IMR-90 (cell line): ENCODE data around the gene MYO3B.
"Not testable (repeated sequence)": the region's sequence is repeated elsewhere in the genome, so short reads cannot be mapped to it uniquely, and the experiment has no call there.

ENCODE experiments used
- BHLHE40 ChIP-seq: fragments of 150-350 bp; IDR thresholded peaks from 2 replicates; pipeline ENCODE4 v1.6.1; 2016; ENCODE audit warnings: mild to moderate bottlenecking, low read depth, low read length
- CTCF ChIP-seq: conservative IDR thresholded peaks from 2 replicates; pipeline ENCODE4 v1.5.1; 2012; ENCODE audit warnings: mild to moderate bottlenecking, low read depth, low read length, improper control_type of control experiment
- FOS ChIP-seq: fragments of 150-350 bp; IDR thresholded peaks from 2 replicates; pipeline ENCODE4 v1.6.1; 2016; ENCODE audit warnings: low read depth, low read length
- MXI1 ChIP-seq: IDR thresholded peaks from 2 replicates; pipeline ENCODE4 v1.6.1; 2012; ENCODE audit warnings: low read depth, mild to moderate bottlenecking, low read length, moderate library complexity, borderline replicate concordance
- NFE2L2 ChIP-seq: fragments of 150-350 bp; IDR thresholded peaks from 2 replicates; pipeline ENCODE4 v1.6.1; 2016; ENCODE audit warnings: low read depth, mild to moderate bottlenecking, low read length
- POLR2A ChIP-seq: IDR thresholded peaks from 2 replicates; pipeline ENCODE4 v1.6.1; 2012; ENCODE audit warnings: mild to moderate bottlenecking, low read depth, low read length
- RAD21 ChIP-seq: IDR thresholded peaks from 2 replicates; pipeline ENCODE4 v1.6.1; 2012; ENCODE audit warnings: low read length, improper control_type of control experiment
- RCOR1 ChIP-seq: IDR thresholded peaks from 2 replicates; pipeline ENCODE4 v1.6.1; 2012; ENCODE audit warnings: mild to moderate bottlenecking, low read length, improper control_type of control experiment; ENCODE audit not compliant: insufficient replicate concordance
- RFX5 ChIP-seq: IDR thresholded peaks from 2 replicates; pipeline ENCODE4 v1.8.0; 2012; ENCODE audit warnings: low read depth, mild to moderate bottlenecking, low read length, moderate library complexity
- USF2 ChIP-seq: fragments of 150-350 bp; IDR thresholded peaks from 2 replicates; pipeline ENCODE4 v1.6.1; 2017; ENCODE audit warnings: mild to moderate bottlenecking, antibody characterized with exemption, low read length, low read depth

- TF ChIP-seq CTCF, POLR2A, RFX5, NFE2L2, USF2, RCOR1, MXI1, RAD21, BHLHE40, FOS: not testable (repeated sequence)
Measured at GRCh38 chr2:170674282-170674681, 496.3 kb downstream of the MYO3B start.
